Central memory CD4-positive, alpha-beta T cell (primary cell): ENCODE data around the gene NISCH.

Experiments
- DNase-seq: peaks from one replicate; pipeline ENCODE4 v3.0.0; 2022

NISCH gene

DNA sequence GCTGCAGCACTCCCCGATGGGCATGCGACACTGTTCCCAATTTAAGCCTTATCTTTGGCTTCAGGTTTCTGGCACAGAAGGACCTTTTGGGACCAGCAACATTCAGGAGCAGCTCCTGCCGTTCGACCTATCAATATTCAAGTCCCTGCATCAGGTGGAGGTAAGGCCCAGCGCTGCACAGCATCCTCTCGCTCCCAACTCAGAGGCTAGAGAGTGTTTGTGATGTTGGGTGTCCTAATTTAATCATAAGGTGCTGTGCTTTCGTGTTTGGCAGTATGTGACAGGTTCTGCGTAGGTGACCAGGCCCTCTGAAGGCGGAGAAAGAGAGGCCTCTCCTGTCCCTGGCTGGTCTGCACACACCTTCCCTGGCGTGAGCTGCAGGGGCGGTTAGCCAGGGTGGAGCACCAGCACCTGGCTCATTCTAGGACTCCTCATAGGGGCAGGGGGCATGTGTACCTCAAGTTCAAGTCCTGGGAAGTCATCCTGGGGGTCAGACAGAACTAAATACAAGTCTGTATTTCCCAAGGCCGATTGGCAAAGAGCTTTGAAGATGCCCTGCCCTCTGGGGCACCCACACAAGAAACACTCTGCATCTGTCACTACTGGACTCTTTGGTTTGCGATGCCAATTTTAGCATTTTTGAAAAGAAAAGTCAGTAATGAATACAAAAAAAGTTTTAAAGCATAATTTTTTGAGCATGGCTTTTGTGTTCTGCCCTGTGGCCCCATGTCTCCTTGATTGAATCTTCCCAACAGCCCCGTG is 17.0 kb downstream of the NISCH start:
- no peak for DNase-seq

DNA sequence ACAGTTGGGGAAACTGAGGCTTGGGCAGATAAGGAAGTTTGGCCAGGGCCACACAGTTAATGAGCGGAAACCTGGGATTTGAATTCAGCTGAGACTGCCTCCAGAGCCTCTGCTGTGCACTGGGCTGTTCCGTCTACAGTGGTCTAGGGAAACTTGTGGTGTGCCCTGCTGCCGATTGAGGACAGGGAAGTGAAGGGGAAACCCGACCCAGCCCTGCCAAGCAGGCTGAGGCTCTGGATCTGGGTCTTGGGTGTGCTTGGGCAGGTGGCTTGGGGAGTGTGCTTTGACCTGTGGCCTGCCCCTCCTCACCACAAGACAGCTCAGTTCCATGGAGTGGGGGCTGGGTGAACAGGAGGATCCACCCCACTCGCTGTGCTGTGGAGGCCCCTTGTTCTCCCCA is 17.6 kb downstream of the NISCH start:
- no peak for DNase-seq

DNA sequence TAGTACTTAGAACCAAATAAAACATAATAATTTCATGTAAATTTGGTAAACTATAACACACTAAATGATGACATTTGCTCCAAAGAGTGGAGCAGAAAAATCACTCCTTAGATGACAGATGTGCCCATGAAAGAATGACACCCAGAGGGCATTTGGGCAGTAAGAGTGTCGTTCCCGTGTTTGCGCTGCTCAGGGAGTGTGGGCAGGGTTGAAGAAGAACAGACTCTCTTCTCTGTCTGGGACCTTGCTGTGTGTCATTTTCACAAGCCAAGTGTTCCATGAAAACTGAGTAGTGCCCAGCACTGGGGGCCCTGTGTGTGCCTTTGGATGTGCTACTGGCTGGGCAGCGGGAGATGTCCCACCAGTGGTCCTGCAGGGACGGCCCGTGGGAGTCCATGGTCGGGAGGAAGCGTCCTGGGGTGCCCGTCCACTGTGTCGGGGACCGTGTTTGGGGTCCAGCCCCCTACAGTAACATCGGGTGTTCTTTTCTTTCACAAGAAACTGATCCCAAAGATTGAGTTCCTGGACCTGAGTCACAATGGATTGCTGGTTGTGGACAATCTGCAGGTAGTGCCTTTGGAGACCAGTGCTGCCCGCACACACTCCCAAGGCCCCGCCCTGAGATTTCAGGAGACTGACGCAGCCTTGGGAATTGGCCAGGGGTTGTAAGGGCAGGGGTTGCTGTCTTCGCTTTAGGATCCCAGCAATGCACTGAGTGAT is 21.8 kb downstream of the NISCH start:
- DNase-seq = no peak

DNA sequence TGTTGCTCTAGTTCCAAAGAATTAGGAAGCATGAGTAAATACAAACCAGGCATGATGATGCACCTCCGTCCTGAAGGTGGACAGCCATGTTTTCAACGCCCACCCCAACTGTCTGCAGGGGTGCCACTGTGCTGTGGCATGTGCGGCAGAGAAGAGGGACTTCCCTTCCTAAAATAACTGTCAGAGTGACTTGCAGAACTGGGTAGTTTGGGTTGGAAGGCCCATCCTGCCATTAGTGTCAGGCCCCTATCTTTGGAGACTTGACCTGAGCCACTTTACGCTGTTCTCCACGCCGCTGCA is 22.3 kb downstream of the NISCH start:
- DNase-seq = no peak

DNA sequence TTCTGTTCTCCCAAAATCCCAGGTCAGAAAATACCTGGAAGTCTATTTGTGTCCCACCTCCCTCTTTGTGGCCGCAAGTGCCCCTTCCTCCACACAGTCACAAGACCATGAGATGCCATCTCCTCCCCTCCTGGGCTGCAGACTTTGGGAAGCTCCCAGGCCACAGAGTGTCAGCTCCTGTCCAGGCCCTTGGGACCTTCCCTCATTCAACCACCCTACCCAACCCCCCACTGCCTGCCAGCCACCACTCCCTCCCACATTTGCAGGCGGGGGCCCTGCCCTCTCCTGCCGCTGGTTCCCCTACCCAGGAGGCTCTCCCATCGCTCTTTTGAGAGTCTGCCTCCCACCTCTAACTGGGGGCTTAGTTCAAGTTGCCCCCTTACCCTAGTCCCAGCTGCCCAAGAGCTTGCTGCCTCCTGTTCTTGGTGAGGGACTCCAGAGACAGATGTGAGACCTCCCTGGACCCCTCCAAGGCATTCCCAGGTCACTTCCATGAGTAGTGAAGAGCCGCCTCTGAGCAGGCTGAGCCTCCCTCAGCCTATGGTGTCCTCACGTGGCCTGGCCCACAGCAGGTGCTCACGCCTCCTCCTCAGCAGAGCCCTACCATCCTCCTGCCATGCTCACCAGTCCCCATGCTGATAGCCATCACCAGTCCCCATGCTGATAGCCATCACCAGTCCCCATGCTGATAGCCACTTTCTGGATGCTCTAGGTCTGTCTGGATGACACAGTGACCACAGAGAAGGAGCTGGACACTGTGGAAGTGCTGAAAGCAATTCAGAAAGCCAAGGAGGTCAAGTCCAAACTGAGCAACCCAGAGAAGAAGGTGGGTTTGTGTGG is 23.9 kb downstream of the NISCH start:
- DNase-seq = no peak

DNA sequence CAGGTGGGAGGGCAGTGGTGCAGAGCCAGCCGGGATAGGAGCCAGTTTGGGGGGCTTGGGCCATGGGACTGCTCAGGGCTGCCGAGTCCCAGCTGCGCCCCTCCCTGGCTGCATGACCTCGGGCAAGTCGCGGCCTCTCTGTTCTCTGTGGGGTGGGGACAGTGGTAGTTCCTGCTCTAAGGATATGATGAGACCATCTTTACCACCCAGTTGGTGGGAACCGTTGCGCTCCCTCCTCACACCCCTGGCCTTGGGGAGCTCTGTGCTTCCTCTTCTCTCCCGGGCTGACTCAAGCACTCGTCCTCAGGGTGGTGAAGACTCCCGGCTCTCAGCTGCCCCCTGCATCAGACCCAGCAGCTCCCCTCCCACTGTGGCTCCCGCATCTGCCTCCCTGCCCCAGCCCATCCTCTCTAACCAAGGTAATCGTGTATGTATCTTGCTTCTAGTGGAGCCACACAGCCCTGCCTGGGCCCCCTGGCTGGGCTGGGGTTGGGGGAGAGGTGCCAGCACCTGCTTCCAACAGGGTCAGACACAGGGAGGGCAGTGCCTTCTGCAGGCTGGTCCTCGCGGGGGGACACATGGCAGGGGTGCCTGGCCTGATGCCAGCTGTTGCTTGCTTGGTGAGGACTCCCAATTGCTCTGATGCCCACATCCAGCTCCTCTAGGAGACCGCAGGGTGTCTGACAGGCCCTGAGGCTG is 24.6 kb downstream of the NISCH start:
- DNase-seq = no peak

DNA sequence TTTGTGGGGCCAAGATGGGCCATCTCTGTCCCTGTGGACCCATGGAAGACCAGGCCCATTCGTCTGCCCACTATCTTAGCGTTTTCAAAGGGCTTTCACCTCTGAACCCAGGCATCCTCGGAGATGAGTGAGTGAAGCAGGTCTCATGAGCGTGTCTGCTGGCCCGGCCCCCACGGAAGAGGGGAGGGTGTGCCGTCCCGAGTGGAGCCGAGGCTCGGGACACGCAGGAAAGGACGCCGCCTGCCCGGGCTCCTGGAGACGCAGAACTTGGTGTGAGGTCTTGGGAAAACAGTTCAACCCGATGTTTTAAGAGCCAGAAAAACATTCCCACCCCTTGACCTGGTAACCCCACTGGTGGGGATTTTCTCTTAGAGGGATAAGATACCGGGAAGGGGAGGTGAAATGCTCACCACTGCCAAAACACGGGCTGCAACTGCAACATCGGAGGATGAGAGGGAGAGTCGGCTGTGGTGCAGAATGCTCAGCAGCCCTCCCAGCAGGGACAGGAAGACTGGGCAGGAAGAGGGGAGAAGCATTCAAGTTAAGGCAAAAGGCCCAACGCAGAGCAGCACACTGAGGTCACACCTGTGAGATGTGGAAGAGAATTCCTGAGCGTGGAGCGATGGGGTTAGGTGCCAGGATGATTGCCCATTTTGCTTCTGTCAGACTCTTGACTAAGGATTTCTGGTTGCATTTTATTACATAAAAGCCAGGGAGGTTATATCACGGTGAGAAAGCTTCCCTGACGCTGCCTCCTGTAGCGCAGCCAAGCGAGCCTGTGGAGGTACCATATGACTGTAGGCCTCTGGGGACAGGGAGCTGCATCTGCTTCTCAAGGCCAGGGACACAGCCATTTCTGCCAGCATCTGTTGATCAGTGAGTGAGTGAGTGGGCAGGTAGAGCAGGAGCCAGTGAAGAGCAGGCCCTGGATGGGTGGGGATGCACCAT is 25.6 kb downstream of the NISCH start:
- no peak for DNase-seq

DNA sequence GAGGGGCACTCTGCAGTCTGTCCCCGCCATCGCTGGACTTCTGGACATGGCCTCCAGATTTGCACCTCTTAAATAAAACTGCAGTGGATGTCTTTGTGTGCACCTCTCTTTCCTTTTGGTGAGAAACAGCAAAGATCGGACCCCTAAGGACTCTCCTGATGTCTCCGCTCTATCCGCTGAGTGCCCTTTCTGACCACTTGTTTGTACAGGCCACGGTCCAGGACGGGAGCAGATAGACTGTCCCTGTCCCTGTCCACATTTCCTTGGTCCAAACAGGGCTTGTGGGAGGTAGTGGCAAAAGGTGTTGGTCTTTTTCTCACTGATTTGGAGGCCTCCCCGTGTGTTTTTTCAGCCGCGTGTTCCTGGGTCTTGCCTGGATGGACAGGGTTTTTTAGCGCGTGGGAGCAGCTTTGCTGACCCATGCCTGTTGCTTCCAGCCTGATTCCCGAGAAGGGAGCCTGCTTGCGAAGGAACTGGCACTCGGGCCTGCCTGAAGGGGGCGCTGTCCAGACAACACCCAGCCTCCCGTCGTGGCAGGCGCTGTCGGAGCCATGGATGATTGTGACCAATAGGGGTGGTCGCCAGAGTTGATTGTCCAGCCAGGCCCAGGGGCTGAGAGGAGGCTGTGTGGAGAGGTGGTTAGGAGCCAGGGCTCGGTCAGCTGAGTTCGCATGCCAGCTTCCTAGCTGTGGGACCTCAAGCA is 26.6 kb downstream of the NISCH start:
- no peak for DNase-seq

DNA sequence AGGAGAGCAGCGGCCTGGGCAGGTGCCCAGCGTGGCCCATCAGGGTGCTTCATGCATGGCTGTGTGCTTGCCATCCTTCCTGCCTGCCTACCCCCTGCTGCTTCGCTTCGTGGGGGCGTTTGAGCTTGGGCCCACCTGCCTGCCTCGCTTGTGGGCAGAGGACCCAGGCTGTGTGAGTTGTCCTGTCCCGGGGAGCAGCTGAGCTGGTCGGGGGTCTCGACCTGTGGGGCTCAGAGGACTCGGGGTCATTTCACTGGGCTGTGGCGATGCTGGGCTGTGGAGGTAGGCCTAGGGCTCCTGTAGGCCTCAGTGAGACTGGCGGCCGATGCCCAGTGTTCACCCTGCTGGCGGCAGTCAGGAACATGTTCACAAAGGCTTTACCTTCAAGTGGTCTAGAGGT is 27.7 kb downstream of the NISCH start:
- no peak for DNase-seq

DNA sequence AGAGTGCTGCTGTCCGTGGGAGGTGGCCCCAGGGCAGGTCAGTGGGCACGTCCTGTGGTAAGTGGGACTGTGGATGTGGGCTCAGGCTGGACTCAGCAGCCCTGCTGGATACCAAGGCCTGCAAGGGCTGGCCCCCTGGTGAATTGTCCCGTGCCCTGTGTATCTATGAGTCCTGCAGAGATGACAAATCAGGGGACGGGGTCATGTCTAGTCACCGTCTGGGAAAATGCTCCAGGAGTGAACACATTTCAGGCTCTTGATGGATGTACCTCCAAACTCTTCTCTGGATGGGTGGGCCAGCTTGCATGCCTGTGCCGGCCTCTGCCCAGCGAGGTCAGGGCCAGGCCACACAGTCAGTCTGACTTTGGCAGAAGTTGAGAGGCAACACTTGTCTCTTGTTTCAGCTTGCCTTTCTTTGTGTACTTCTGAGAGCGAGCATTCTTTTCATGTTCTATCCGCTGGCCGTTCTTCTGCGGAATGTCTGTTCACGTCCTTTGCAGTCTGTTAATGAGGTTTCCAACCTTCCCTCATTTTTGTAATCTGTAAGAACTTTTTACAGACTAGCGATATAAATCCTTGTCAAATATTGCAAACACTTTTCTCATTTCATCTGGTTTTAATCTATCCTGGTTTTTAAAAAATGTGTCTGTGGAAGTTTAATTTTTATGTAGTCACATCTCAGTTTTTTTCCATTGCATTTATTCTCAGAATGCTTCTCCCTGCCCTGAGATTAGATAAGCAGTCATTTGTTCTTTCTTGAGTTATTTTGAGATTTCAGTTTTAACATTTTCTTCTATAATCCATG is 28.4 kb downstream of the NISCH start:
- DNase-seq = no peak

DNA sequence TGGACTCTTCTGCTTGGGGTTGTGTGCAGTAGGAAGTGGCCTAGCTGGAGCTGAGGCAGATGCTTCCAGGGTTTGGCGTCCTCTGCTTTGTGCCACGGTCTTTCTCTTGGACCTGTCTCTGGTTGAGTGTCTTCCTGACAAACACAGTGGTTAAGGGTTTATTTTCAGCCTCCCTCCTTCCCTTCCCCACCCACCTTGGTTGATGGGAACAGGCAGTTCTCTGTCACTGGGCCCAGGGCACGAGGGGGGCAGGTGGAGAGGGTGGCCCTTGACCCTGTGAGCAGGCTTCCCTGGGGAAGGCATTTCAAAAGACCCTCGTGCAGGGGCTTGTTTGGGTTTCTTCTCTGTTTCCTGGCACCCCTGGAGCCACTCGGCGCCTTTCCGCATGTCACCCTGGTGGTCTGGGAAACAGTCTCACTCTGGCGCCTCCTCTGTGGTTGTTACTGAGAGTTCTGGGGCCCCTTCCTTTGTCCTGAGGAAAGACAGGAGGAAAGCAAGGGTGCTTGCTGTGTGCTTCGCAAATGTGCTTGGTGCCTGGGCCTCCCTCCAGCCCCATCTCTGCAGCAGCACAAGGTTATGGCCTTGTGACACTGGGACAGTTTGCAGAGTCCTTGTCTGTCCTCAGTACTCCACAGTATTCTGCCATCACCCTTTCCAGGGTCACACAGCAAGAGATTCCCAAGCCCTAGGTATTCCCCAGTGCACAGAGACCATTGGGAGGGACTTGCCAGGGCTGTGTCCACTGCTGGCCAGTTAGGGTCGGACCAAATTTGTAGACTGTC is 29.5 kb downstream of the NISCH start:
- DNase-seq = no peak

DNA sequence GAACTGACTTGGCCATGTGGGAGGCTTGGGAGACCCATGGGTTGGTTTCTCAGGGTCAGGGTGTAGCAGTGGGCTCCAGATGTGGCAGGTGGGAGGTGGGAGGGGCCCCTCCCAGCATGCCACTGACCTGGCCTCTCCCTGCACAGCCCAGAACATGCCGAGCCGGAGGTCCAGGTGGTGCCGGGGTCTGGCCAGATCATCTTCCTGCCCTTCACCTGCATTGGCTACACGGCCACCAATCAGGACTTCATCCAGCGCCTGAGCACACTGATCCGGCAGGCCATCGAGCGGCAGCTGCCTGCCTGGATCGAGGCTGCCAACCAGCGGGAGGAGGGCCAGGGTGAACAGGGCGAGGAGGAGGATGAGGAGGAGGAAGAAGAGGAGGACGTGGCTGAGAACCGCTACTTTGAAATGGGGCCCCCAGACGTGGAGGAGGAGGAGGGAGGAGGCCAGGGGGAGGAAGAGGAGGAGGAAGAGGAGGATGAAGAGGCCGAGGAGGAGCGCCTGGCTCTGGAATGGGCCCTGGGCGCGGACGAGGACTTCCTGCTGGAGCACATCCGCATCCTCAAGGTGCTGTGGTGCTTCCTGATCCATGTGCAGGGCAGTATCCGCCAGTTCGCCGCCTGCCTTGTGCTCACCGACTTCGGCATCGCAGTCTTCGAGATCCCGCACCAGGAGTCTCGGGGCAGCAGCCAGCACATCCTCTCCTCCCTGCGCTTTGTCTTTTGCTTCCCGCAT is 31.8 kb downstream of the NISCH start:
- no peak for DNase-seq

DNA sequence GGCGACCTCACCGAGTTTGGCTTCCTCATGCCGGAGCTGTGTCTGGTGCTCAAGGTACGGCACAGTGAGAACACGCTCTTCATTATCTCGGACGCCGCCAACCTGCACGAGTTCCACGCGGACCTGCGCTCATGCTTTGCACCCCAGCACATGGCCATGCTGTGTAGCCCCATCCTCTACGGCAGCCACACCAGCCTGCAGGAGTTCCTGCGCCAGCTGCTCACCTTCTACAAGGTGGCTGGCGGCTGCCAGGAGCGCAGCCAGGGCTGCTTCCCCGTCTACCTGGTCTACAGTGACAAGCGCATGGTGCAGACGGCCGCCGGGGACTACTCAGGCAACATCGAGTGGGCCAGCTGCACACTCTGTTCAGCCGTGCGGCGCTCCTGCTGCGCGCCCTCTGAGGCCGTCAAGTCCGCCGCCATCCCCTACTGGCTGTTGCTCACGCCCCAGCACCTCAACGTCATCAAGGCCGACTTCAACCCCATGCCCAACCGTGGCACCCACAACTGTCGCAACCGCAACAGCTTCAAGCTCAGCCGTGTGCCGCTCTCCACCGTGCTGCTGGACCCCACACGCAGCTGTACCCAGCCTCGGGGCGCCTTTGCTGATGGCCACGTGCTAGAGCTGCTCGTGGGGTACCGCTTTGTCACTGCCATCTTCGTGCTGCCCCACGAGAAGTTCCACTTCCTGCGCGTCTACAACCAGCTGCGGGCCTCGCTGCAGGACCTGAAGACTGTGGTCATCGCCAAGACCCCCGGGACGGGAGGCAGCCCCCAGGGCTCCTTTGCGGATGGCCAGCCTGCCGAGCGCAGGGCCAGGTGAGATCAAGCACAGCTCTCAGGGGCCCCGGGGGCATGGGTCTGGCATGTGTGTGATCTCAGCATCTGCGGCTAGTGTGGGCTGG is 32.6 kb downstream of the NISCH start:
- DNase-seq = no peak

DNA sequence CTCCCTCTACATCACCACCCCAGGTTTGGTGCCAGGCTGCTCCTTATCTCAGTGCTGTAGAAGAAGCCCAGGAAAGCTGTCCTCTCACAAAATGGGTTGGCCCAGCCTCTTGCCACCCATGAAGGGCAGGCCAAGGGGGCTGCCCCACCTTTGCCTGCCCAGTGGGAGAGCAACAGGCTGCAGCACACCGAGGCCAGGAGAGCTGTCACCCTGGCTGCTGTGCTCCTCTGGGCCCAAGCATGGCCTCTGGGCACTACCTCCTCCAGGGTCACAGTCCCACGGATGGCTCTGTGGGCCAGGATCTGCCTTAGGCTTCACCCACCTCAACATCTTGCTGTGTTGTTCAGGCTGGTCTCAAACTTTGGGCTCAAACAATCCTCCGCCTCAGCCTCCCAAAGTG is 33.3 kb downstream of the NISCH start:
- no peak for DNase-seq

DNA sequence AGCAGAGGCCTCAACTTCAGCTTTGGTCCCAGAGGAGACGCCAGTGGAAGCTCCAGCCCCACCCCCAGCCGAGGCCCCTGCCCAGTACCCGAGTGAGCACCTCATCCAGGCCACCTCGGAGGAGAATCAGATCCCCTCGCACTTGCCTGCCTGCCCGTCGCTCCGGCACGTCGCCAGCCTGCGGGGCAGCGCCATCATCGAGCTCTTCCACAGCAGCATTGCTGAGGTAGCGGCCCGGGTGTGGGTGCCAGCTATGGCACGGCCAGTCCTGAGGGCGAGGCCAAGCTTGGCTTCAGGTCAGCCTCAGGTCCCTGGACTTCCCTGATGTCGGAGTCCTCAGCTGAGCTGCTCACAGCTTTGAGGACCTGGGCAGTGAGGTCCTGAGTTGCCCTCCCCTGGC is 34.0 kb downstream of the NISCH start:
- no peak for DNase-seq

DNA sequence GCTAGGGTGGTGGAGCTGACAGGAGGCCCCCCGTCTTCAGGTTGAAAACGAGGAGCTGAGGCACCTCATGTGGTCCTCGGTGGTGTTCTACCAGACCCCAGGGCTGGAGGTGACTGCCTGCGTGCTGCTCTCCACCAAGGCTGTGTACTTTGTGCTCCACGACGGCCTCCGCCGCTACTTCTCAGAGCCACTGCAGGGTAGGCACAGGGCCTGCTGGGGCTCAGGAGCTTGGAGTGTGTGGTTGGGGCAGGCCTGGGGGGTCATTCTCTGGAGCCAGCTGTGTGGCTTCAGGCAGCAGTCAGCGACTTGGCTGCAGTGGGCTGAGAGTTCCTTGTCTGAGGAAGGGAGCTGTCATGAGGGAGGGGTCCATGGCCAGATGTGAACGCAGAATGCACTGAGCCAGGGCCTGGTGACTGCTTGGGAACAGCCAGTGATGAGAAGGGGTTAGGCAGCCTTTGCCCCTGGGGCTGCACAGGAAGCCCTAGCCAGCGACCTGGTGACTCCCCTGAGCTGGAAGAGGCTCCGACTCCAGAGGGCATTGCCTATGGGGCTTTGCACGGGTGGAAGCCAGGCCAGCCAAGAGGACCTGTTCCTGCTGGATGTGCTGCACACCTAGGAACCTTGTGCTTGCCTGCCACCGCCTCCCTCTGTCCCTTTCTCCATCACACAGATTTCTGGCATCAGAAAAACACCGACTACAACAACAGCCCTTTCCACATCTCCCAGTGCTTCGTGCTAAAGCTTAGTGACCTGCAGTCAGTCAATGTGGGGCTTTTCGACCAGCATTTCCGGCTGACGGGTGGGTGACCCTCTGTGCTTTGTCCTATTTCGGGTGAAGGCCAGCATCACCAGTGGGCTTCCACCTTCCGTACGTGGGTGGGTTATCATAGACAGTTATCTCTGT is 34.9 kb downstream of the NISCH start:
- no peak for DNase-seq
